GM18499 (cell line): ENCODE results near the gene OLIG1.

Source experiments
- ATAC-seq: cut with Tn5 transposase; IDR thresholded peaks from one replicate; pipeline ENCODE4 v1.9.1; 2021; ENCODE audit warnings: moderate number of reproducible peaks; ENCODE audit not compliant: insufficient read depth, unreplicated experiment

OLIG1 gene

DNA sequence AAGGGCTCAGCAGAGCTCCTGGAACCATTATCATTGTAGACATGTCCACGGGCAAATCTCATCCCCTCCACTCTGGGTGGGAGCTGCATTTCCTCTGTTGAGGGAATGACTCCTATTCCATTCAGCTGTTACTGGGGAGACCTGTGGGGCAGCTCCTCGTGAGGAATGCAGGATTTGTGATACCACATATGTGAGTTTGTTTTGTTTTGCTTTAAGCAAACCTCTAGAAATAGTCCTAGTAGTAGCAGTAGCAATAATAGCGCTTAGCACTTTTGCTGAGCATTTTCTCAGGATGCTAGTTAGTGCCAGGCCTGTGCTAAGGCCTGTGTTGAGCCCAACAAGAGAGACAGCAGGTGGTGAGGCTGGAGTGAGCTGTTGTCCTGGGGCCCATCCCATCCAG, 10.8 kb downstream of the OLIG1 start:
- ATAC-seq, result no peak

DNA sequence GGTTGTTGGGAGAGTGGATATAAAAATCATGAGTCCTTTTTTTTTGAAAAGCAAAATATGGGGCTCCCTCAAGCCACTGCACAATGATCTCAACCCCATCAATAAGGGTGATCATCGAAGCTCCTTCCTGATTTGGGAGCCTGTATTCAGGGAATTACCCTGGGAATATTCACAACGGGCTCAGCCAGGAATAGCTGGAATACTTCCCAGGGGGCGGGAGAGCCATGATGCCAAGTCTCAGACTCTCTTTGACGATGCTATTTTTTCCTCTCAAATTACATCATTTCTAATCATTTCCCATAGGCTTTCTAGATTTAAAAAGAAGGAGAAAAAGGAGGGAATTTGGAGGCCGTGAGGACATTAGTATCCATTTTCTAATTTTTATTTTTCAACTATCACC, 18.4 kb downstream of the OLIG1 start:
- ATAC-seq, result no peak

GRCh38 chr21:33089395-33090119, 19.6 kb downstream of the OLIG1 start:
- no peak for ATAC-seq

DNA sequence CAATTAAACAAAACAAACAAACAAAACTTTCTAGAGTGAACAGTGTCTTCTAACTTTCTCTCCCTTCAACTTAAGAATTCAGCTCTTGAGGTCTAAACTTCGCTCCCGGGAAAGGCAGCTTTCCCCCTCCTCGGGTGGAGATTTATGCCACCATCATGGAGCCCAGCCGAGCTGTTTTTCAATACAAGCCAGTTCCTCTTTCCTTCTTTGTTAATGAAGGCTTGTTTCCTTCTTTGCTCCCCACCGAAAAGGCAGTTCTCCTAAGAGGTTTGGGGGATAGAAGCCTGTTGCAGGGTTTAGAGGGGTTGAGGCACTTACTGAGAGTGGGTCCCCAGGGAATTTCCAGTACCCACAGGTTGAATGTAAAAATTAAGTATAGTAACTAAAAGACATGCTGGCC, 26.5 kb downstream of the OLIG1 start:
- no peak for ATAC-seq

- ATAC-seq, result no peak
Measured at GRCh38 chr21:33099131-33099530, 29.2 kb downstream of the OLIG1 start.

DNA sequence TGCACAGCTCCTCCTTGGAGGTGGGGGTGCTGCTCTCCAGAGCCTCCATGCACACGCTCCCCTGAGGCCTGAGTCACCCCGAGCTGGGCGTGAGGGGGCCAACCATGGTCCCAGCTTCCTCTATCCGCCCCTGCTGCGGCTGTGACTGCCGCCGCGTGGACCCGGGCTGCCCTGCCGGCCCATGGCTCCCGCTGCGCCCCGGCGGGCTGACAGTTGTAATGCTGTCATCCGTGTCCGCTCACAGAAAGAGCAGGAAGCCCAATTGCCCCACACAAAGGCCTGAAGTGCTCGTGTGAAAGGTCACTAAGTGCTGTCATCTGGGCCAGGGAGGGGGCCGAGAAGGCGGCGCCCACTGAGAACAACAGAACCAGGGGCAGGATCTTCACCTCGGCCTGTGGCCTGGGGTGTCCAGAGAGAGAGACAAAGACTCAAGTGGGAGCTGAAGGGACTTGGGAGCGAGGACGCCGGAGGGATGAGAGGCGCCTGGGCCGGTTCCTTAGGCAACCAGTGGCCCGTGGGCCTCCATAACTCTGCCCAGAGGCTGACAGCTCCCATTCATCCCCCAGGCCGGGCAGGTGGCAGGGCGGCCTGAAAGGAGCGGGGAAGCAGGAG, 31.5 kb downstream of the OLIG1 start:
- ATAC-seq, result no peak

- no peak for ATAC-seq
Measured at GRCh38 chr21:33105088-33105487, 35.1 kb downstream of the OLIG1 start.

DNA sequence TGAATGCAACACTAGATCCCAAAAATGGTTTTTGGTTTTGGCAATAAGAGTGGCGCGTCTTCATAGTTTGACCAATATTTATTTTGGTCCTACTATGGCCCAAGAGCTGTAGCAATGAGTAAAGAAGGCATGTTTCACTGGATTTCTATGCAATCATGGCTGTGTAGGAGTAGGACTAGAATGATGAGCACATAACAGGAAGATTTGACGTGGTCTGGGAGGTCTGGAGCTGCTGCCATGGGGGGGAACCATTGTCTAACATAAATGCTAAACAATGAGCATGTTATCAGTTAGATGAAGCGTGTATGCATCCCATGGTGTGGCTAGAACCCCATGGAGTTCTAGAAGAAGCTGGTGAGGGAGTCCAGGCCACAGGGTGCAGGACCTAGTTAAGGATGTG, 38.3 kb downstream of the OLIG1 start:
- no peak for ATAC-seq

DNA sequence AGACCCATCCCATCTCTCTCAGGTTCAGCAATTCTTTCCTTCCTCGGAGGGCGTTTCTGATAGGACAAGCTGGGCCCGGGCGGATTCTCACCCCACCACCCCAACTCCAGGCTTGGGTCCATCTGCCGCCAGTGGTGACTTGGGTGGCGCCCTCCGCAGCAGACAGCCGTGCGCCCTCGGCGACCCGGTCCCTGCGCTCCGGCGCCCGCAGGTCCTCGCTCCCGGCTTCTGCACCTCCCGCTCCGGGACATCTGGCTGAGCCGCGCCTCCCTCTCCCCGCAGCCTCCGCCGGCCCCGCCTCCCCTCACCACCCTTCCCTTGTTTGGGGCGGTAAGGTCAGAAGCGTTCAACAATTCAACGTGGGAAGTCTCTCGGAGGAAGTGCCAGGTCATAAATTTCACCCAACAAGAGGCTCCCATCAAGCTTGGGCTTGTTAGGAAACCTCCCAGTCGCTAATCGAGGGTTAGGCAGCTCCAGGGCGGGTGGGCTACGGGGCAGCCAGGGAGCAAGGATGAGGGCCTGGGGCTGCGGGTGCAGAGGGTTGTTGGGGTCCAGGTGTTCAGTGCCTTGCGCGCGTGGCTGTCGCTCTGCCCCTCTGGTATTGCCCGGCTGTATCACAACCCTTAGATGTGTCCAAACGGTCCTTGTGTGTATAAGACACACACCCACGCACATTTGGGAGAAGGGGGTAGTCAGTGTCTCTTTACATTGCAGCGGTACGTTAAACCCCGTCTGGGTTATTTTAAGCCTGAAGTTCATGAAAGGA, 39.8 kb downstream of the OLIG1 start:
- no peak for ATAC-seq

- ATAC-seq, result no peak
Measured at GRCh38 chr21:33110340-33110715, 40.4 kb downstream of the OLIG1 start.

DNA sequence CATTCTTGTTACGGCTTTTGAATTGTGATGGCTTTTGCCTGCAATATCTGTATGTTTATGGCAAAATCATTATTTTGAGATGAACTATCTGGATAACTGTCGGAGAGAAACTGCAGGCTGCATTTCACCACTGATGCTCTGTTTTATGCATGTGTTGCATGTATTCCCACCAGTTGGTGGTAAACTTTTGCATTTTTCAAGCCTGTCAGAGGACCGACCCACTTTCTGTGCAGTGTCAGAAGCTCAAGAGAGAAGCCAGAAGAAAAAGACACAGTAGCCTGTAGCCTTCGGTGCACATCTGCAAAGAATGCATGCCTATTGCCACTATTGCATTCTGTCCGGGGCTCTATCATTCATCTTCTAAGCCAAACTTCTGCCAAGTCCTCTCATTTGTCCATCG, 41.6 kb downstream of the OLIG1 start:
- no peak for ATAC-seq

DNA sequence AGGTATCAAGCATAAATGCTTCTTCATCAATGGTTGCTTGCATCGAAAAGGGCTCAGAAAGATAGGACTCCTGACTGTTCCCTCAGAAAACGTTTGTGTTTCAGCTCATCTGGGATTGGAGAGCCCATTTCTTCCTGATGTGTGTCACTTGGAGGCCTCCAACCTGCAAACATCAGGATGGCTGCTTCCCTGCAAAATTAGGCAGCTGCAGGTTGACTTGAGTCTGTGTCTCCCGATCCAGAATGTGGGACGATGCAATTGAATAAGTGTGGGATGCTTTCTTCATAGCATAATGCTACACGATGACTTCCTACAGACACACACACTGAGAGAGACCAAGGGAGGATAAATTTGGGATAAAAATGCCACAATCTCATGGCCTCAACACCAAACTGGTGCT, 42.2 kb downstream of the OLIG1 start:
- no peak for ATAC-seq

DNA sequence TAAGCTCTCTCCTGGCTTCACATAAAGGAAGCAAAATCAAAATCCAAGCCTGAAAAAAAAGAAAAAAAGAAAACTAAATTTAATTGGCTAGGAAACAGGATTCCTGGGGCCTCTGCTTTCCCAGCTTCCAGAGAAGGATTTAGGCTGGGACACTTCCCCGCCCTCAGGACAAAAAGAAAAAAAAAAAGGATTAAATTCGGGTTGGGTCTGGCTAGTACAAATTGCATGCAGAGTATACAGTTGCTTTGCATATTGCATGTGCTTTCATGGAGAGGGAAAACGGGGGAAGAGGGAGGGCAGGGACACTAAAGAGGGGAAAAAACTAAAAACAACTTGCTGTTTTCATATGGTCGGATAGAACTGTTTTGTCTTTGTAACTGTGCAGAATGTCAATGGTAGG, 42.7 kb downstream of the OLIG1 start:
- no peak for ATAC-seq

DNA sequence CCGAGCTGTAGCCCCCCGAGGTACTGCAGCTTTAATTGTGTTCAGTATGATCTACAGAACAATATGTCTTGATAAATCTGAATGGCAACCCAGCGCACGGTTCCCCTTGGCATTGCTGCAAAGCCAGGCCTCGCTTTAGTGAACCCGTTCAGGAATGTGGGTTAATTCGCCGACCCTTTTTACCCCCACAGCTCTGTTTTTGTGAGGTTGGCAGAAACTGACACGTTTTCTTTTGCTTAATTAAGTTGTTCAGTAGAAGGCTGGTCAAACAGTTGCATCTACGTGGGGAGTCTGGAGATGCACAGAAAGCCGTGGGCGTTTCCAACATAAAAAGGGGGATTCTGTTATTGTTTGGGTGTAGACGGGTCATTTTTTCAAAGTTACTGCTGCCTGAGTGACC, 43.2 kb downstream of the OLIG1 start:
- ATAC-seq, result no peak

DNA sequence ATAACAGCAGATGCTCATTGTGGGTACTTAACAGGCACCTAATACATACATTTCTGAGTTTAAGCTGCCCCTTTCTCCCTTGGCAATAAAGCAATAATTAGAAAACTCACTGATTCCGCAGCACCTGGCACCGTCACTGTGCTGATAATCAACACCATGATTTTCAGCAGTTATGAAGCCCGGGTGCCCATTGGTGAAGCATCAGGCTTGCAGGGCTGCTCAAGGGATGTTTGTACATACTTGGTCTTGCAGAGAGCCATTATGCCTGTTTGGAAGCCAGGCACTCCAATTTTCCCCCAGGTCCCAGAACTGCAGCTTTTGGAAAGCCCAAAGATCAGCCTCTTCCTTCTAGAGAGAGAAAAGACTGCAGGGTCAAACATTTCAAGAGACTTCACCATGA, 44.3 kb downstream of the OLIG1 start:
- no peak for ATAC-seq

GRCh38 chr21:33115631-33116510, 45.9 kb downstream of the OLIG1 start:
- no peak for ATAC-seq

GRCh38 chr21:33116676-33117075, 46.7 kb downstream of the OLIG1 start:
- ATAC-seq, result no peak

DNA sequence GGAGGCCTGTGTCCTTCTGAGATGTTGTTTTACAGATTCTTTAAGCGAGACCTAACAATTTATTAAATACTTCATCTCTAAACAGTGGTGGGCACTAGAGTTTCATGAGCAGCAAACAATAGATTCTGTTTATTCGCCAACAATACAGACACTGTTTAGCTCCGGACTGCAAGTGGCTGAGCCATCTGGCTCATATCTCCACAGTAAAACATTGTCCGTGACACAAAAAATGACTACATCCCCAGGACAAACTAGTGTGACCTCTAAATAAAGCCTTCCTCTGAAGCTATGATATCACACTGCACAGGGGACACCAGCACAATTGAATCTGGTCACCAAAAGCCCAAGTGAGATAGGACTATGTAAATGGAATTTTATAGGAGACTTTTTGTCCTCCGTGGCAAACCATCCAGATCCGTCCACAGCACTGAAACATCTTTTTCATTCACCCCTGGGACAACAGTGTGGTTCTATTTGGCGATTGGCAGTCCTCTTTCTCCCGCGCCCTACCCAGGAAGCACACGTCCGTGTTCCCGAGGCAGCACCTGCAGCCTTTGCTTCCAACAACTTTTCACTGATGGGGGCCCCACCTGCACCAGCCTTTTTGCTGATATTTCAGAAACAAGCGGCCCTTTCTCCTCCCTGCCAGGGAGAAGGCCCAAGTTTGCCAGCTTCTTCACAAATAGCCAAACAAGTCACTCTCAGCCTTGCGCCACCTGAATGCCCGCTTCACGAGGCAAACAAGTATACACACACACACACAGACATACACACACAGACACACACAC, 47.4 kb downstream of the OLIG1 start:
- ATAC-seq, result no peak
